Stimulated activated CD4-positive, alpha-beta T cell treated with anti-CD3 and anti-CD28 coated beads, Interleukin-12 subunit alpha, Interleukin-12 subunit beta, amount 100 ng/mL, for 24 hours (primary cell): ENCODE results near the gene GPR39.
"Not testable (repeated sequence)": the region's sequence is repeated elsewhere in the genome, so short reads cannot be mapped to it uniquely, and the experiment has no call there.

Experiments
- DNase-seq, 2 experiments: peaks; one replicate each; pipeline ENCODE4 v3.0.0-alpha.2; 2020; ENCODE audit warnings: low read depth in 2 of 2

The GPR39 gene

DNA sequence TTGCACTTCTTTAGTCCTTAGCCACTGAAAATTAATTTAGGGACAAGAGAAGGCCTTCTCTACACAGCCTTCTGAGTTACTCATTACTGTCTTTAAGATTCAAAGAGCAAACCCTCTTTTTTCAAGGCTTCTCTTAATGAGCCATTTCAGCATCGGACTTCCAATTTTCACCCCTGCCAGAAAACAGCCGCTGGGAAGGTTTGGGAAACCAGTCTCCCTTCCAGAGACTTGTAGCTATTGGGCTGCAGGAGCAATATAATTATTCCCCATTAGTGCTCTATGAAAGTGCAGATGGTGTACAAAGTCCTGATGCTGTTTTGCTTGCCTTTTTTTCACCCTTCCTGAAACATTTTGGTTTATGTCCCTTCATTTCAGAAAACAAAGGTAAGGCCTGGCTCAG lies 79.3 kb downstream of the GPR39 start:
- no peak for DNase-seq

DNA sequence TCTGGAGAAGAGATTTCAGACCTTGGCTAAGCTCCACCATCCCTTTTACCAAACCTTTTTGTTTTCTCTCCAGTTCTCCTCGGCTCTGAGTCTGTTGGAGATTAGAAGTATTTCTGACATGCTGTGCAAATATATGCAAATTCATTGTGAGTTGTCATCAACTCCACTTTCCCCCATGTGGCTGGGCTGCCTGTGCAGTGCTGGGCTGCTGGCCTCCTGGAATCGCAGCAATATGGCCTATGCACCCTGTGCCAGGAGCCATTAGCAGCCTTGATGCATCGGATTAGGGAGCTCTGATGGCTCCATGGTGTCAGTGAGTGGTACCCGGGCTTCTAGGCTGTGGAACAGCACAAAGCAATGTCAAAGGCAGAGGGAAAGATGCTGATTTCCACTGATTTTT lies 80.0 kb downstream of the GPR39 start:
- no peak for DNase-seq

DNA sequence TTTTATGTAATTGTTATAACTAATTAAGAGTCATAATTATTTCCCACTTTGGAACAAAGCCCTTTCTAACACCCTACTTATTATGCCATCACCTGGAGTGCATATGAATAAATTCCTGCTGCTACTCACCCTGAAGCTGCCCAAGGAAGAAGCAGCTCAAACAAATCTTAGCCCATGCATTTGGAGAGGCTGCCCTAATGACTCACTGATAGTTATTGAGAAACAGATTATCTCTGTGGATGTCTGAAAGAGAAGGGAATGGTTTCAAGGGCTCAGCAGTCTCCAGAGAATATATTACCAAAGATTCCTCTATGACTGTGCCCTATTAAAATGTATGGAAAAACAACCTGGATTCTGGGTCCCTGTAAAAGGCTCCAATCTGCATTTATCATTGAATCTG lies 81.0 kb downstream of the GPR39 start:
- no peak for DNase-seq

DNA sequence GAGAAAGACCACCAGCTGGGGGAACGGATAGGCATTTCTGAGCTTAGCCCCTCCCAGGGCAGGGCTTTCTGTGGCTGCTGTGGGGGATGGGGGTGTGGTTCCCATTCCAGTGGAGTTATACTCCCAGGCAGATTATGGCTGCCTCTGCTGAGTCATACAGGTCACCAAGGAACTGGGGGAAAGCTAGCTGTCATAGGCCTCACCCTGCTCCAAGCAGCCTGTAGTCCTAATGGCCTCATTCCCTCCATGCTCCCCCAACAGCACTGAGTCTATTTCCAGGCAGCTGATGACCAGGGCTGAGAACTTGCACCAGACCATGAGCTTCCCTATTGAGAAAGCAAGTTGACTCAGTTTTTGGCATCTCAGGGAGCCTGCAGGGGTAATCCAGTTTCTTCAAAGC lies 87.1 kb downstream of the GPR39 start:
- no peak for DNase-seq

DNA sequence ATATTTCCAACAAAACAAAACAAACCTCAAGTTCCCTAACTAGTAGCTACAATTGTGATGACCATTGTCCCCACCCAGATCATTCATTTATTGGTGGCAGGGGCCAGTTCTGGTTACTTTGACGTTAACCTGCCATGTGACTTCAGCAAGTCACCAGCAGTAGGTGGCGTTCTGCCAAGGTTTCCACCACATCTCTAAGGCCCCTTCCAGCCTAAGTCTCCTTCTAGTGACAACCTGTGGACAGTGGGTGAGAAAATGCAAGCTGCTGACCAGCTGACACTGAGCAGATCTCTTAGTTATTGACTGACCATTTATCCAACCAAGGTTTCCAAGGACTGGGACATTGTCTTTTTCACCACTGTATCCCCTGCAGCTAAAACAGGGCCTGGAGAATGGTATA lies 98.4 kb downstream of the GPR39 start:
- DNase-seq: no peak

DNA sequence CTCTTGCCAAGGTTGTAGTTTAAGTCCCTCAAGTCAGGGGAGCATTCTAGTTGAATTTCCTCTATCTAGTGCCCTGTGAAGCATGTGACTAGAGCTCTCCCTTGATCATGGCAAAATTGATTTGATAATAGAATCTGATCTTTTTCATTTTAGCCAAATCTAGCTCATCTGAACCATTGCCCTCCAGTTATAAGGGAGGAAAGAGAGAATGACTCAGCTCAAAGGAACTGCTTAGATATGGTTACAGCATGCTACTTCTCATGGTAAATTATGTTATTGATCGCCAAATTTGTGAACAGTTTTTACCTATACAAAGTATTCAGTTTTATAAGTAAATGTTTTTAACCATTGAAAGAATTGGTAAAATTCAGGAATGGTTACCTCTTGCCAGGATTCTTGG lies 100.8 kb downstream of the GPR39 start:
- no peak for DNase-seq

- DNase-seq: no peak
Observed at GRCh38 chr2:132518302-132518701, 101.7 kb downstream of the GPR39 start.

DNA sequence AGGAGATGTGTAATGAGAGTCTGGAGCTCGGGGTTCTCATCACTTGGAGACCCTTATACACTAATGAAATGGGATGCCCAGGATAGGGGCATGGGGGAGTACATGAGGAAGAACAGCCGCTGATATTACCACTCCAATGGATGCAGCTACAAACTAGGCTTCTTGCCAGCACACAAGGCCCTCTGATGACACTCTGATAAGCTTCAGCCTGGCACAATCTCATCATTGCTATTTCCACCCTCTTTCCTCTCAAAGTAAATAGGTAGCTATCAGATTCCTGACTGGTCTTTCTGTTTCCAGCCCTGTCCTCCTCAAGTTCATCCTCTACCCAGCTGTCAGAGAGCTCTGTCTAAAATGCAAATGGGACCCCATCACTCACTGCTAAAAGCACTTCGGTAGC lies 103.0 kb downstream of the GPR39 start:
- DNase-seq: no peak

- DNase-seq: no peak
Observed at GRCh38 chr2:132521341-132521740, 104.7 kb downstream of the GPR39 start.

GRCh38 chr2:132522901-132523300 lies 106.3 kb downstream of the GPR39 start:
- DNase-seq: no peak

GRCh38 chr2:132537061-132537460 lies 120.5 kb downstream of the GPR39 start:
- DNase-seq: not testable (repeated sequence)

DNA sequence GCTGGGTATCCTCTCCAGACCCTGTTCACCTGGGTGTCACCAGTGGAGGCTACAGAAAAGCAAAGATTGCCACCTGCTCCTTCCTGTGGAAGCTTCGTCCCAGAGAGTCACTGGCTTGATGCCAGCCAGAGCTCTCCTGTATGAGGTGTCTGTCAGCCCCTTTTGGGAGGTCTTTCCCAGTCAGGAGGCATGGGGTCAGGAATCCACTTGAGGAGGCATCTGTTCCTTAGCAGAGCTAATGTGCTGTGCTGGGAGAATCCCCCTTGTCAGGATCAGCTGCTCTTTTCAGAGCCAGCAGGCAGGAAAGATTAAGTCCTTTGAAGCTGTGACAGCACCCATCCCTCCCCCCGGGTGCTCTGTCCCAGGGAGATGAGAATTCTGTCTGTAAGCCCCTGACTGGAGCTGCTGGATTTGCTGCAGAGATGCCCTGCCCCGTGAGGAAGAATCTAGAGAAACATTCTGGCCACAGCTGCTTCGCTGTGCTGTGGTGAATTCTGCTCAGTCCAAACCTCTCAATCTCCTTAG lies 121.8 kb downstream of the GPR39 start:
- no peak for DNase-seq

DNA sequence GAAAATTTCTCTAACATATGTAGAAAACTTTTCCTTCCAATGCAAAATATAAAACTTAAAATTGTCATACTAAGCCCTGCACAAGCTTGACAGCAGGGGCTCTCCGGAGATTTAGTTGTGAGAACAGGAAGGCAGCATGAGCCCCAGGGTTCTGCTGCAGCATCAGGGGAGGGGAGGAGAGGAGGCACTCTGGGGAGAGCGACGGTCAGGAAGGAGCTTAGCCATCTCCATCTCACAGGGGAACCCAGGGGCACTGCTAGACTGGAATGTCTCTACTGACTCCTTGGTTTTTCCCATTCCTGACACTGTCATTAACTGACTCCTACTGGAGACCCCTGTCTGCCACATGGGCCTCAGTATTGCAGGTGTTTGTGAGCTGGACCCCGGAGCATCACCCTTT lies 123.6 kb downstream of the GPR39 start:
- no peak for DNase-seq

GRCh38 chr2:132542953-132543569 lies 126.5 kb downstream of the GPR39 start:
- DNase-seq: no peak

- no peak for DNase-seq
Observed at GRCh38 chr2:132544006-132544630, 127.5 kb downstream of the GPR39 start.

DNA sequence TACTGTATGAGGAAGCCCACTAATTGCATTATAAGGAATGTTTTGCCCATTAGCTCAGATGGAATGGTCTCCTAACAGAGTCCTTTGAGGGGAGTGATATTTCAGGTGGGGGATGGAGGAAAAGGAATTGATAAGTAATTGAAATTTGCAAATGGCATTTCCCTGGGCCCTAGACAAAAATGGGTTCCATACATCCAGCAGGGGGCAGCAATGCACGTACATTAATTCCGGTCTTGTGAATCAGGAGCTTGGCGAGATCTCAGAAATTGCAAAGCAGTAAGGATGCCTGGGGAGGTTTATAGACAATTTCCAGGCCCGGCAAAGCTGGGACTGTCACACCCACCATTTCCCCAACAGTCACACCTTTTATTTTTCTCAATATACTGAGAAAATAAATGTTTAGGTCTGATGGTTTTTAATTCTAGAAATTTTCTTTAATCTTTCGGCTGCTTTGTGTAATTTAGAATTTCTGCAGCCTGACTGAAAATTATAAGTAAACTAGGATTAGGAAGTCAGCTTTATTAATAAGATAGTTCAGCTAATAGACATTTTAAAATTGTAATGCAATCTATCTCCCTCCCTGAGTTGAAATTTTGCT lies 130.6 kb downstream of the GPR39 start:
- DNase-seq: peak in 1 of 2 experiments; percentile 45

DNA sequence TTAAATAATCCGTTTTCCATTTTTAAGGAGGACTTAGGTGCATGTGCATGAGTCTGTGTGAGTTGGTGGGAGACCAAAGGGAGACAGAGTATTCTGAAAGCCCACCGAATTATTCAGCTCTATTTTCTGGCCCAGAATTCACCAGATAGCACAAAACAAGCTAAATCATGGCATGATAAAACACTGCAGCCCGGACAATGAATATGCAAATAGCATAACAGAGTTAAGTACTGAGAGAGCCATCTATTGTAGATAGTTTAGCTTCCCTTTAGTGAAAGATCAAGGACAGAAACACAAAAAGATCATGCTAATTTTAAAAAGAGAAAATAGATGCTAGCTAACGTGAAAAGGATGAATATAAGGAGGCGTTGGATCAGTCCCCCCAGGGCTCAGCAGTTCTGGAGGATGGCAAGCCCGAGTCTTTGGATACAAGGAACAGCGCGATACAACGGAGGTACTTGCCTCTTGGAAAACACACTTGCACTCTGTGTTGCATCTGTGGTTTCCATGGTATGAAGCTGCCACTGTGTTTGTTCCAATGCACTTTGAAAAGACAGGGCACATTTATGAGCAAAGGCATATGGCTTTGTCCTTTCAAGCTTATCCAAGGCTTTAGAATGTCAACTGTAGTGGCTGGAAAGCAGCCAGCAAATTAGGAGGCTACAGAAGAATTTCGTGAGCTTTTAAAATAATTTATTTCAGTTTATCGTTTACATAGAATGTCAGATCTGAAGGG lies 133.5 kb downstream of the GPR39 start:
- DNase-seq: no peak

DNA sequence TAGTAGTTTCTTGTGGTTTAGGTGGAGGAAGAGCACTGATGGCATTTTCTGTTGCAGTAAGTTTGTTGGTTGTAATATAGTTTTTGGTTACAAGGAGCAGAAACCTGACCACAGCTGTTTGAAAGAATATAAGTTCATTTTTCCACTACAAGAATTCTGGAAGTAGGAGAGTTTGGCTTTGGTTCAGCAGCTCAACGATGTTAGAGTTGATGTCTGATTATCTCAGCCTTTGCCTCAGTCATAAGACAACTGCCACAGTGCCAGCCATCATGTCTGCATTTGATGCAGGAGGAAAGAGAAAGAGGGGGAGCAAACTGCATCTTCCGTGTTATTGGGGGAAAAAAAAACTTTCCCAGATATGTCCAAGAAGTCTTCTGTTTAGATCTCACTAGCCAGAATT lies 134.3 kb downstream of the GPR39 start:
- DNase-seq: no peak

GRCh38 chr2:132557694-132558093 lies 141.1 kb downstream of the GPR39 start:
- no peak for DNase-seq

DNA sequence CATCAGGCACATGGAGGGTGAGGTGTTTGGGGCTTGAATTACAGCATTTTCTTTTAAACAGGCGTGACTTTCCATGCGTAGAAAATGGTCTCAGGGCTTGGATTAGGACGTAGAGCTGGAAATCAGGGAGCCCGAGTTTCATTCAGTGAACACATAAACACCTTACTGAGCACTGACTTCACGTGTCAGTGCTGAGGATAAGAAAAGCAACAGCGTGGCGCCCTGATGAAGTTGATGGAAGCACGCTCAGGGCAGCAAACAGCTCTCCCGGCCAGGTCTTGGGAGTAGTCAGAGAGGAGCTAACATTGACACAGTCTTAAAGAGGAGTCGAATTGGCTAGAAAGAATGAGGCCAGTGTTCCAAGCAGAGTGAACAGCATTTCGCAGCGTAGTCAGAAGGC lies 142.7 kb downstream of the GPR39 start:
- DNase-seq: no peak

DNA sequence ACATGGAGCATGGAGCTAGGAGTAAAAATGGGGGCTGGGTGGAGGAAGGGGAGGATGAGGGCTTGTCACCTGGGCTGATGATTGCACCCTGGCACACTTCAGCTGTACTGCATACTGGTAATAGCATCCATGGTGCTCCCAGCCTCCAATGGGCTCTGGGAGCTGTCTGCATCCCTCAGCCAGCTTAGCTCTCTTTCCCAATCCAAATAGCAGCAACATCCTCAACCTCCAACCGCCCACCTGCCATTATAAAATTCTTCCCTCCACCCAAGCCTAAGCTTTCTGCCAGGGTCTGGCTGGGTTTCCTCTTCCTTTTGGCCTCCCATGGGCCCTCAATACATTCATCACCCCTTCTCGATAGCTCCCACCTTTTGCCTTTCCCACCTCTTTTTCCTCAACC lies 143.3 kb downstream of the GPR39 start:
- DNase-seq: no peak

GRCh38 chr2:132560562-132560961 lies 144.0 kb downstream of the GPR39 start:
- no peak for DNase-seq

DNA sequence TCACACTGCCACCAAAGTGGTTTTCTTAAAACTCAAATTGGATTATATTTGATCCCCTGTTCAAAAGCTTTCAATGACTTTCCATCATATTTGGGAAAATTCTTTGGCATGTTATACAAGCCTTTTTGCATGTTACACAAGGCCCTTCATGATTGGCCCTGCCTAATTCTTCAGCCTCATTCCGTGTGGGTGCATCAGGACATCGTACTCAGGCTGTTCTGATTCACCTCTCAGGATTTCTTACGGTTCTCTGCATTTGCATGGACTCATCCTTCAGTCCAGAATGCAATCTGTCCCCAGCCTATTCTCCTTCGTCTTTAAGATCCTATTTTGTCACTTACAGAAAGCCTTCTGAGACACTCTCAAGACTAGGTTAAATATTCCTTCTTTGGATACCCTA lies 145.6 kb downstream of the GPR39 start:
- no peak for DNase-seq
